ENCODE results near the gene POU5F1. TPM values are rescaled to one million over a fixed set of nuclear protein-coding genes. Genes with fewer than 3 reads are reported as not detected.
"Not testable (repeated sequence)": the region's sequence is repeated elsewhere in the genome, so short reads cannot be mapped to it uniquely, and the experiment has no call there.

The POU5F1 gene
- total RNA-seq (2014; rRNA removed; shearing (Covaris generic)) = 2.4 and 5.7 TPM in 2 replicates

- no peaks in the 10 kb centered on the region for H3K27me3 ChIP-seq
- no peak for DNase-seq
These were observed at the start of gene POU5F1 for GRCh38 chr6:31170600-31170881. Gene POU5F1 (minus strand): TSS chr6:31170682. CDS start chr6:31170620, 62 bp downstream.

DNA sequence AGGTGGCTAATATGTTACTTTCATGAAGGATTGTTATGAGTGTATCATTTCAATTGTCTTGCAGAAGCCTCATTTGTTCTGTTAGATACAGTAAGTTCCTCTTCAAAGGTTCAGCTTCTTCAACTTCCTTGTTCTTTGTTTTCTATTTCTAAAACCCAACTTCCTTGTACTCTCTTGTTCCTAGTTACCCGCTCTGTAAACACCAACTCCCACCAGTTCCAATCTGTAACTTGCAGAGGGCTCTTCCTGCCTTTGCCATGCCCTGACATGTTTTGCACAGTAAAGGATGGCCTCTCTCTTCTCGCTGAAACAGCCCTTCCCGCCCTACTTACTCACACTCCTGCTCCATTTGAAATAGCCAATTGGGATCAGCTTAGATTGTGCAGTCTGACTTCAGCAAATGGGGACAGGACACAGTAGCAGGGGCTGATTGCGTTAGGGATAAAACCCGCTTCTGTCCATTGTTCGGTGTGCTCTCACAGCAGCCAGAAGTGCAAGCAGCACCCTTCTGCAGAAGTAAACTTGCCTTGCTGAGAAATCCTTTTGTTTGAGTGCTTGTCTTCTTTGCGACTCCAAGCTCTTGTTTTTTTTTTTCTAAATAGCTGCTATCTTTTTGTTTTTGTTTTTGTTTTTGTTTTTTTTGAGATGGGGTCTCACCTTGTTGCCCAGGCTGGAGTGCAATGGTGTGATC, 45.9 kb upstream of the POU5F1 start:
- no peak overlapping the region for H3K4me3 ChIP-seq
- no peak for DNase-seq
- no peak overlapping the region for H3K27ac ChIP-seq
- H3K9me3 ChIP-seq (replicated peaks) = no peaks in the 10 kb centered on the region
- no peaks in the 10 kb centered on the region for H3K36me3 ChIP-seq
- no peaks in the 10 kb centered on the region for H3K4me1 ChIP-seq
- H3K27me3 ChIP-seq = peaks cover under 1% of the 10 kb centered on the region; the same call in 1 of the 2 replicates

More at GRCh38 chr6:31170600-31170881, at the start of gene POU5F1:
- no peak within 1 kb of the TSS for H3K4me3 ChIP-seq
- no peaks in the 10 kb centered on the region for H3K9me3 ChIP-seq (replicated peaks)
- H3K27ac ChIP-seq = no peak within 1 kb of the TSS
- H3K36me3 ChIP-seq = no peaks in the 10 kb centered on the region
- H3K4me1 ChIP-seq = peaks cover 7% of the 10 kb centered on the region

DNA sequence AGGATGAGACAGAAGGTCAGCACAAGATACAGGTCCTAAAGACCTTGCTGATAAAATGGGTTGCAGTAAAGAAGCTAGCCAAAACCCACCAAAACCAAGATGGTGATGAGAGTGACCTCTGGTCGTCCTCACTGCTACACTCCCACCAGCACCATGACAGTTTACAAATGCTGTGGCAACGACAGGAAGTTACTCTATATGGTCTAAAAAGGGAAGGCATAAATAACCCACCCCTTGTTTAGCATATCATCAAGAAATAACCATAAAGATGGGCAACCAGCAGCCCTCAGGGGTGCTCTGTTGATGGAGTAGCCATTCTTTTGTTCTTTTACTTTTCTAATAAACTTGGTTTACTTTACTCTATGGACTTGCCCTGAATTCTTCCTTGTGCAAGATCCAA, 44.7 kb upstream of the POU5F1 start:
- H3K27me3 ChIP-seq; DNase-seq; H3K9me3 ChIP-seq (replicated peaks); H3K4me3 ChIP-seq; H3K4me1 ChIP-seq; H3K27ac ChIP-seq; H3K36me3 ChIP-seq: not testable (repeated sequence)

- H3K27me3 ChIP-seq = peaks cover 3% of the 10 kb centered on the region; the same call in 1 of the 2 replicates
- H3K36me3 ChIP-seq = no peaks in the 10 kb centered on the region
- H3K4me1 ChIP-seq = no peaks in the 10 kb centered on the region
- no peak overlapping the region for H3K4me3 ChIP-seq
- H3K27ac ChIP-seq = no peak overlapping the region
- no peaks in the 10 kb centered on the region for H3K9me3 ChIP-seq (replicated peaks)
- DNase-seq = no peak
These were observed 44.0 kb upstream of the POU5F1 start for GRCh38 chr6:31214516-31214915.

DNA sequence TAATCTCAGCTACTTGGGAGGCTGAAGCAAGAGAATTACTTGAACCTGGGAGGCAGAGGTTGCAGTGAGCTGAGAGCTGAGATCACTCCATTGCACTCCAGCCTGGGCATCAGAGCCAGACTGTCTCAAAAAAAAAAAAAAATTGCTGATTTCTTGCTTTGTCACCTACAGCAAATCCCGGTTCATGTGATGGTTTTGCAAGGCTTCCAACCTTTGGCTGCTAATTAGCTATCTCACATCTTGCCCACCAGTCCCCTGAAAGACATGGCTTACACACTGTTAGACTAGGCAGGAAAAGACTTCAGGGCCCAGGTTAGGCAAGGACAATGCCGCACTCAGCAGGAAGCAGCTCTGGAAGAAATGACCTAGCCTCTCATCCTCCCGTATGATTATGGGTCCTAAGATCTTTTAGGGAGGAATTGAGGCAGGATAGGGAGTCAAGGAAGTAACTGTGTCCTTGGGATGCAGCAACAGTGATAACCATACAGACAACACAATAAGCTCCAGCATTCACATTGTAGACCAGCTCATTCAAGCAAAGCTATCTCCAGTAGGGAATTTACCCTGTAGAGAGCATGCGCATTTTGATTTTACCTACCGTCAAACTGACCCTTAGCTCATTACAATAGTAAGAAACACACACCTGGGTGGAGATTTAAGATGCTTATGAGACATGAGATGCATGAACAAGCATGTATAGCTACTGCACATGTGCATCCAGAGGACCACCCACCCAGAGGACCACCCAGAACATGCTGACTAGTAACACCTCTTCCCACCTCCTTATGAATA, 40.5 kb upstream of the POU5F1 start:
- Histone ChIP-seq H3K4me1 (no peaks in the 10 kb centered on the region), H3K4me3 (no peak overlapping the region), H3K27me3 (peaks cover 3% of the 10 kb centered on the region; the same call in 1 of the 2 replicates), H3K27ac (no peak overlapping the region), H3K36me3 (no peaks in the 10 kb centered on the region), H3K9me3 (replicated peaks) (no peaks in the 10 kb centered on the region)
- no peak for DNase-seq

DNA sequence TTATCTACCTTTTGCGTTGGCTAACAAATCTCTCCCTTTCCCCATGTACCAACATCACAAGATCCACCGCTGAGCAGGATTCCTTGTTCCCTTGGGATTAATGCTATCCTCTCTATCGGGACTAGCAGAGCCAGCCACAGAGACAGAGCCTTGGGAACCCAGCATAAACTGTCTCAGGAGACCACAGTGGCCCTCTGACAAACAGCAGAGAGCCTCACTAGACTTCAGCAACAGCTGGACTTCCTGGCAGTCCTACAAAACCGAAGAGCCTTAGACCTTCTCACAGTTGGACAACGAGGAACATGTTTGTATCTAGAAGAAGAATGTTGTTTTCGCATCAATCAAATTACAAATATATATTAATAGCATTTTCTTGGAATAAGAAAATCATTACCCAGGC, 39.6 kb upstream of the POU5F1 start:
- Histone ChIP-seq H3K27me3 (peaks cover 3% of the 10 kb centered on the region; the same call in 1 of the 2 replicates), H3K9me3 (replicated peaks) (no peaks in the 10 kb centered on the region), H3K4me3 (no peak overlapping the region), H3K36me3 (no peaks in the 10 kb centered on the region), H3K4me1 (no peaks in the 10 kb centered on the region), H3K27ac (no peak overlapping the region)
- no peak for DNase-seq

GRCh38 chr6:31209137-31209536, 38.7 kb upstream of the POU5F1 start:
- H3K4me3 ChIP-seq = no peak overlapping the region
- no peak overlapping the region for H3K27ac ChIP-seq
- H3K36me3 ChIP-seq = no peaks in the 10 kb centered on the region
- no peaks in the 10 kb centered on the region for H3K9me3 ChIP-seq (replicated peaks)
- H3K27me3 ChIP-seq = peaks cover 3% of the 10 kb centered on the region; the same call in 1 of the 2 replicates
- no peak for DNase-seq
- no peaks in the 10 kb centered on the region for H3K4me1 ChIP-seq

DNA sequence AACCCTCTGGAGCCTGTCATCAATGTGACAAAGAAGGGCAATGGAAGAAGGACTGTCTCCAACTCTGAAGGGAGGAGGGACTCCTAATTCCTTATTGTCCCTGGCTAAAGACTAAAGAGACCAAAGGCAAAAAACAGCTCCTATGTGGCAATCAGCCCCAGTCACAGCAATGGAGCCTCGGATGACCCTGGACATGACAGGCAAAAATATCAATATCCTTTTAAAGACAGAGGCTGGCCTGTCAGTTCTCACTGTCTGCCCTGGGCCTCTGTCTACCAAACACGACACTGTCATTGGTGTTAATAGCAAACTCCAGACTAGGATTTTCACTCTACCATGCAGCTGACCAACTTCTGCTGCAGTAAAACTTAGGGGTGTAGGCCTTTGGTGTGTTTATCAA, 38.0 kb upstream of the POU5F1 start:
- Histone ChIP-seq H3K4me1 (no peaks in the 10 kb centered on the region), H3K27me3 (peaks cover 3% of the 10 kb centered on the region; the same call in 1 of the 2 replicates), H3K4me3 (no peak overlapping the region), H3K27ac (no peak overlapping the region), H3K36me3 (no peaks in the 10 kb centered on the region), H3K9me3 (replicated peaks) (no peaks in the 10 kb centered on the region)
- DNase-seq = no peak

GRCh38 chr6:31205638-31206037, 35.2 kb upstream of the POU5F1 start:
- Histone ChIP-seq H3K27me3 (no peaks in the 10 kb centered on the region), H3K27ac (no peak overlapping the region), H3K36me3 (no peaks in the 10 kb centered on the region), H3K4me1 (no peaks in the 10 kb centered on the region), H3K4me3 (no peak overlapping the region), H3K9me3 (replicated peaks) (no peaks in the 10 kb centered on the region)
- no peak for DNase-seq

DNA sequence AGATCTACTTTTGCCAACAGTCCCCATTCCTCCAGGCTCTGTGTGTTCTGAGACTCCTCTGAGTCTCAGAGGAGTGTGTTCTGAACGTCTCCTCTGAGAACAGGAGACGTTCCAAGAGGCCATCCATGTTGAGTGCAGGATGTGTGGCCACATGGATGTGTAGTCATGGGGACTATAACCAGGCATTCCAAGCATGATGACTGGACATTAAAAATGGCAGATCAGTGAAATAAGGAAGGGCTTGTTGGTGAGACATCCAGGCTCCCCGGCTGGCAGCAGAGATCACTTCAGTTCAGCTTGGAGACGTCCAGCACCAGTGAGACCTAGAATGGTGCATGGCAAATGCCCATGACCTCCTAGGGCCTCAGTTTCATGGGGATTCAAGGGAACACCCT, 34.3 kb upstream of the POU5F1 start:
- no peaks in the 10 kb centered on the region for H3K9me3 ChIP-seq (replicated peaks)
- no peaks in the 10 kb centered on the region for H3K27me3 ChIP-seq
- H3K4me1 ChIP-seq = no peaks in the 10 kb centered on the region
- H3K27ac ChIP-seq = no peak overlapping the region
- DNase-seq = no peak
- no peaks in the 10 kb centered on the region for H3K36me3 ChIP-seq
- H3K4me3 ChIP-seq = no peak overlapping the region

GRCh38 chr6:31203345-31203979, 33.0 kb upstream of the POU5F1 start:
- Histone ChIP-seq H3K36me3 (no peaks in the 10 kb centered on the region), H3K27me3 (no peaks in the 10 kb centered on the region), H3K27ac (no peak overlapping the region), H3K9me3 (replicated peaks) (no peaks in the 10 kb centered on the region), H3K4me3 (no peak overlapping the region), H3K4me1 (no peaks in the 10 kb centered on the region)
- no peak for DNase-seq

GRCh38 chr6:31202259-31203166, 32.0 kb upstream of the POU5F1 start:
- no peak for DNase-seq
- H3K36me3 ChIP-seq = no peaks in the 10 kb centered on the region
- H3K4me1 ChIP-seq = no peaks in the 10 kb centered on the region
- H3K27ac ChIP-seq = no peak overlapping the region
- H3K9me3 ChIP-seq (replicated peaks) = no peaks in the 10 kb centered on the region
- H3K27me3 ChIP-seq = no peaks in the 10 kb centered on the region
- H3K4me3 ChIP-seq = no peak overlapping the region

GRCh38 chr6:31199105-31199452, 28.6 kb upstream of the POU5F1 start:
- H3K4me1 ChIP-seq; H3K27me3 ChIP-seq; H3K9me3 ChIP-seq (replicated peaks); H3K4me3 ChIP-seq; H3K36me3 ChIP-seq; H3K27ac ChIP-seq; DNase-seq: not testable (repeated sequence)

- Histone ChIP-seq H3K27me3 (no peaks in the 10 kb centered on the region), H3K27ac (peak overlapping the region; percentile 50), H3K9me3 (replicated peaks) (no peaks in the 10 kb centered on the region), H3K4me1 (no peaks in the 10 kb centered on the region), H3K4me3 (peak overlapping the region; percentile 60), H3K36me3 (no peaks in the 10 kb centered on the region)
- peak; percentile 67 to 72 for DNase-seq
These were observed 27.2 kb upstream of the POU5F1 start for GRCh38 chr6:31197559-31198305.
